HG03108 (cell line): ENCODE results near the gene DOCK4.

Experiments used
- ATAC-seq: cut with Tn5 transposase; IDR thresholded peaks from one replicate; pipeline ENCODE4 v1.9.1; 2021; ENCODE audit warnings: moderate library complexity; ENCODE audit not compliant: unreplicated experiment

Gene DOCK4

DNA sequence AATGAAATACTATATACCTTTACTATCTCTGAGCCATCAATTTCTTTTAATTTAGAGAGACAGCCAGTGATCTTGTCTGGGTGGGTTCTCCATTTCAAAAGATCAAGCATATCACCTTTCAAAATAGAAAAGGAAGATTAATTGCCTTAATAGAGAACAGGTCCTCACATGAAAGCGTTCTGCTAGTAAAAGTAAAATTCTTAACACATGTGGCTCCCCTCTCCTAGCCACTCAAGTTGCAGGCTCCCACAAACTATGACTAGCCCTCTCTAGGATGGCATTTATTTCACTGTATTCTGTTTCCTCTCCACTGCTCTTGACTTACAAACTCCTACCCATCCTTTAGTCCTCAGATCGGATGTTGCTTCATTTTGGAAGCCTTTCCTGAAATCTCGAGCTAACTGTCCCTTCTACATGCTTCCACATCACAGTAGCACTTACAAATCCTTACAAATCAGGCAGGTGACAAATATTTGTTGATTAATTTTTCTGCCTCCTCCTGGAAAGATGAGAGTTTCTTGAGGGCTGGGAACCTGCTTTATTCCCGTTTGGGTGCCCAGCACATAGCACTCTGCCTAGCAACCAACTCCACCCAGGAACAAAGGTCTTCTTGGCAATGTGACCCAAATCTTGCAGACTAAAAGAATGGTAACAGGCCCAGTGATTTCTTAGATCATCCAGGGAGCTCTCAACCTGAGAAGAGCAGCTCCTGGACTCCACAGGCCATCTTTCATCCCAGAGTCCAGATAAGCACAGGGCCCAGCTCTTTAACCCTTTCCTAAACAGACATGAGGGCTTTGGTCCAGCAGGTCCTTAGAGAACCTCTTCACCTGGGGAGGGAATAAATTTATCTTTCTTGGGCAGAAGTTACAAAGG, 333.5 kb downstream of the DOCK4 start:
- ATAC-seq: no peak

DNA sequence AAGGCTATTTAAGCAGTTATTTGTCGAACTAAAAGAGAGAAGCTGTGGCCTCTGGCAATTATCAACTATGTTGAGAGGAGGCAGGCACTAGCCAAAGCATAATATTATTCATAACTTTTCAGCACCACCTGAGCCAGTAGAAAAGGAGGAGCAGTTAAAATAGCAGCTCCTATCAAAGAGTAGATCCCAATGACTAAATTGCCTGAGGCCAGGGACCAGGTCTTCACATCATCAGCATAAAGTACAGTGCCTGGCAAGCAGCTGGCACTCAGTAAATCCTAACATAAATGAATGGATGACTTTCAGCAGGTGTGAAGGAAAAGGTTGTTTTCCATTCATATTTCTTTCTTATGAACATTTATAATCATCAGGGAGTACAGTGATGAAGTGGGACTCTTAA, 334.9 kb downstream of the DOCK4 start:
- no peak for ATAC-seq

DNA sequence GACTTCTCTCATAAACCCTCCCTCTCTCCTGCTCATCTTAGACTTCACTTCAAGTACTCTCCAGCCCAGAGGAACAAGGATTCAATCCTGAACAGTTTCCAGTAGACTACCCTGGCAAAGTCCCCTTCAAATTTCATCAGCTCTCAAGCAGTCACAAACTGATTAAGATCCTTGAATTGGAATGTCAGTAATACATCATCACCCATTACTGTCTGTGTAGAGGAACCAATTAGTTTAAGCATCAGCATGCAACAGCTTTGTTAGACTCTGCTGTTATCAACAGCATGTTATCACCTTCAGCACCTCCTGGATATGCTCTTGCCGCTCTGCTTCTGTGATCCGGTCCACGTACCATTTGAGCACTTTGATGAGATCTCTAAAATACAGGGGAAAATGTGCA, 336.9 kb downstream of the DOCK4 start:
- no peak for ATAC-seq

DNA sequence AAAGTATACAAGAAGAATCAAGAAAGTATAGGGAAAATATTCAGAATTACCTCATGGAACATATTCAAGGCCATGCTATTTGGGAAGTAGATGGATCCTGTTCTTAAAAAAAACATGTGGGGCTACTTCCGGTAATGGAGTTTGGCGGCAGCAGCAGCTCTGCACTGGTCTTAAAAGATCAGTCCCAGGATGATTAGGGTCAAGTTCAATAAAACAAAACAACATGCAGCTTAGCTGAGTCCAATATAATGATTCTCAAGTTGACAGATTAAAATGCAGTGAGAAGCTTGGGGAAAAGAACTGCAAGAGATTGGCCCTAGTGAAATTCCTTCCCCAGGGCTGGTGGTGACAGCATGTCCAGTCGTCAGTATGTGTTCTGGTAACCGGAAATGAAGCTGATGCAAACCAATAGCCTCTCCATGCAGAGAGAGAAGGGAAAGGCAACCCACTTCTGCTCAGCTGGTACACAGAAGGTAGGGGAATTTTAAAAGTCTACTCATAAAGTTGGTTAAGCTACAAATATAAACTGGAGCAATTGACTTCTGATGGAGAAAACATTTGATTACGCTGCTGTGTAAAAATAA, 338.8 kb downstream of the DOCK4 start:
- ATAC-seq: no peak

DNA sequence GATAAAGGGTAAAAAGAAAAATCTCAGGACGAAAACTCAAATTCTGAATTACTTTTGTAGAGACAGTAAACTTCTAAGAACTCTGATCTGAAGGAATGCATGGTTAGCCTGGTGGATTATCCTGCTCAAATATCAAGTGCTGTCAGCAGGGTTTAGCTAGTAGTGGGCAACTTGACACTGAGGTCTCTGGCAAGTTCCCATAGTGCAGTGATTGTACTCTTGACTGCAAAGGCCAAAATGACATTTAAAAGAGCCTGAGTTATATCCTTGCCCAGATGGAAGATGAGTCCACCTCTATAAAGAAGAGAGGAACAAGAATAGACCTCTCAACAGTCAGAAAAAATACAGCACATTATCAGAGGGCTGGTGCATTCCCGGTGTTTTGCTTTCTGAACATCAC, 339.4 kb downstream of the DOCK4 start:
- ATAC-seq: no peak

DNA sequence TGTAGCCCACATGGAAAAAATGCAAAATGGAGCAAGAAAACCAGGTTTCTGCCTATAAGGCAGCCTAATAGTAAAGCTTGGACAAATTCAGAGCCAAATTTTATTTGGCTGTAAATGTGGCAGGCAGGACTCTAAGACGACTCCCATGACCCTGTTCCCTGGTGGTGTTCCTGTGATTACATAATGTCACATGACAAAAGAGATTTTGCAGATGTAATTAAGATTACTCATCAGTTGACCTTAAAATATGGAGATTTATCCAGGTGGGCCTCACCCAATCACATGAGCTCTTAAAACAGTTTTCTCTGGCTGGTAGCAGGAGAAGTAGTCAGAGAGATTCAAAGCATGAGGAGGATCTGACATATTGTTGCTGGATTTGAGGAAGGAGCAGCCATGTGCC, 340.8 kb downstream of the DOCK4 start:
- no peak for ATAC-seq

DNA sequence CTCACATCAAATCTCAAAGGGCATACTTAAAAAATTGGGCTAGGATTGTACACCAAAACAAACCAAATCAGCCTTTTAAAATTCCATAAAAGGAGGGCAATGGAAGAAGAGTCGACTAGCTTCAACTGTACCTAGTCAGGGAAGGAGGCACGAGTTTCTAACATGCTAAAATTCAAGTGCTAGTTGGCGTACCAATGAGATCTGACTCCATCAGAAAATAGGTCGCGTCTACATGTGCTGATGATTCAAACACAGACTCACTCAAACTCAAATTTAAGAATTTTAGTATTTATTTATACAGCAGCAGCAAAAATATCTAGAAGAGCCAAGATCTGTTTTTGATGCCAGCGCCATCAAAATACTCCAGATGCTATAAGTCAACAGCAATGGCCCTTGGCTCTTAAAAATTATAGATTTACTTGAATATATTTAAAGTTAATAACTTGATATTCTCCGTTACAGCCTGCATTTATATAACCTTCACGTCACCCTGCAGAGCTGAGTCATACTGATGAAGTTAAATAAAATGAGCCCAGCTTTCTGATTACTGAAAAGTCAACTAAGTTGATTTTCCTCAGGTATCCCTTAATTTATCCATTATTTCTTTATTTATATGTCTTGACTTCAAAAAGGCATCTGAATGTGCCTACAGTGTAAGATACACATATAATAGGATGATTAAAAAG, 341.8 kb downstream of the DOCK4 start:
- ATAC-seq: no peak

DNA sequence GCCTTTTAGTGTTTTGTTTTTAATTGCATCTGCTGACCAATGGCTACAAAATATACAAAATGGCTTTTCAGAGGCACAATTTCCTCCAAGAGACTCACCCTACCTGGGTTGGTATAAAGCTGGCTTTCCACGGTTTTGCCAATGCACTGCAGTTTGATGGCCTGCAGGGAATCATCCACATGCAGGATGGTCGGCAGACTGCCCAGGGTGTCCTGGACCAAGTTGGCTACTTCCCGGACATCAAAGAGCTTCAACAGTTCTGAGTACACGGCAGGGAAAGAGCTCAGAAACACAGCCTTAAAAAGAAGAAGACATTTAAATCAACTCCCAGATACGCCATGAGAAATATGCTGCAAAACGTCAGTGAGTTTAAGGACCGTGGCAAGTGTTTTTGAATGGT, 342.9 kb downstream of the DOCK4 start:
- no peak for ATAC-seq

DNA sequence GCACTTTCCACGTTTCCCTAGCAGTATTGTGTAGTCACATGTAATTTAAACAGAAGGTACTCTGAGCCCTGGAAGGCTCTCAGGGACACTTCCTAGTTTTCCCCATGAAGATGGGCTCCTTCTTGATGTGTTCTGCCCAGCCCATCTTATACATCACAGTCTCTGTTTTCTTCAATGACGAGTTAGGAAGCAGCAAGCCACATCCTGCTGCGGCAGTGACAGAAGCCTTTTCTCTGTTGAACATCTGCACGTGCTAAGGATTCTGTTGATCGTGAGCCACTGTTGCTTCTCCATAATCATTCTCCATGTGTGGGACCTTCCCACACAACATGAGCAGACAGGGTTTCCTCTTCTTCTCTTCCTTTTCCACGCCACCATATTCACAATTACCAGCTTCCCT, 346.0 kb downstream of the DOCK4 start:
- ATAC-seq: no peak

DNA sequence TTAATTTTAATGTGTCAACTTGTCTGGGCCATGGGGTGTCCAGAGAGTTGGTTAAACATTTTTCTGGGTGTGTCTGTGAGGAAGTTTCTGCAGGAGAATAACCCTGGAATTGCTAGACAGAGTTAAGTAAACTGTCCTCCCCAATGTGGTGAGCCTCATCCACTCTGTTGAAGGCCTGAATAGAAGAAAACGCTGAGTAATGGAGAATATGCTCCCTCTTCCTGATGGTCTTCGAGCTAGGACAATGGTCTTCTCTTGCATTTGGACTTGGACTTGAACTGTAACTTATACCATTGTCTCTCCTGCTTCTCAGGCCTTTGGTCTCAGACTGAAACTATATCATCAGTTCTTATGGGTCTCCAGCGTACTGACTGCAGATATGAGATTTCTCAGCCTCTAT, 347.9 kb downstream of the DOCK4 start:
- ATAC-seq: no peak

DNA sequence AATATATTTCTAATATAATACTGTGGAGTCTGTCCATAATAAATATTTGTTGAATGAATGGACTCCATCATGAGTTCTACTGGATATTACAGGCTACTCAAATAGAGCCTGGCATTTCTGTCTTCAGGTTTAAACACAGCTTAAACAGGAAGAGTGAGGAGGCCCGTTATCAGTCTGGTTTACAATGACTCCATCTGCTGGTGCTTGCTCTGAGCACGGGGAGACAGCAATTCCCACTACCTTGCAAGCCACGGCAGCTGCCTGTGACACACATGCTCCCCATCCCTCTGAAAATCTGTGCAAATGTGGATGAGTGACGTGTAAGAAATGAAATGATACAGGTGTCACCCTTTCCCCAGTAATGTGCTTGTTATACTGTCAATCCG, 350.4 kb downstream of the DOCK4 start:
- no peak for ATAC-seq

DNA sequence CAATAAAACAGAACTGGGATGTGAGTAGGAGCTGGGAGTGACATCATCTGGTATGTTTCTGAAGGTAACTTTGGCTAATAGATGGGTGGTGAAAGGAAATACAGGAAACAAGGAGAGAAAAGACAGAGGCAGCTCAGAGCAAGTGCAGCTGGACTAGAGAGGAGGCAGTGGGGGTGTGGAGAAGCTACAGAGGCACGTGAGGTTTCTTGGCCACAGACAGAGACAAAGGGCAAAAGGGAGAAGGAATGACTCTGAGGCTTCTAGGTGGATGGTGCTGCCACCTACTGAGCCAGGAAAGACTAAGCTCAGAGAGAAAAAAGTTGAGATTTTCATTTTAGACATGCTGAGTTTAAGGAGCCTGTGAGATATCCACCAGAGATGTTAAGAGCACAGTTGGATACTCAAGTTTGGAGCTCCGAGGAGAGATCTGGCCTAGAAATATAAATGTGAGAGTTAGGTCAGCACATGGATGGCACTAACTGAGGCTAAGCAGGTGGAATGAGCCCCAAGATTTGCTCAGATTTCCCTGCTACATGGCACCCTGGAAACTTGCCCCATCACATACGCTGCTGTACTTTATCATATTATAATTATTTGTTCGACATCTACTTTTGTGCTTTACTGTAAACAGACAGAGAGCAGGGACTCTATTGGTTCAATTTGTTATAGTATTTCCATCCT, 350.9 kb downstream of the DOCK4 start:
- ATAC-seq: no peak

DNA sequence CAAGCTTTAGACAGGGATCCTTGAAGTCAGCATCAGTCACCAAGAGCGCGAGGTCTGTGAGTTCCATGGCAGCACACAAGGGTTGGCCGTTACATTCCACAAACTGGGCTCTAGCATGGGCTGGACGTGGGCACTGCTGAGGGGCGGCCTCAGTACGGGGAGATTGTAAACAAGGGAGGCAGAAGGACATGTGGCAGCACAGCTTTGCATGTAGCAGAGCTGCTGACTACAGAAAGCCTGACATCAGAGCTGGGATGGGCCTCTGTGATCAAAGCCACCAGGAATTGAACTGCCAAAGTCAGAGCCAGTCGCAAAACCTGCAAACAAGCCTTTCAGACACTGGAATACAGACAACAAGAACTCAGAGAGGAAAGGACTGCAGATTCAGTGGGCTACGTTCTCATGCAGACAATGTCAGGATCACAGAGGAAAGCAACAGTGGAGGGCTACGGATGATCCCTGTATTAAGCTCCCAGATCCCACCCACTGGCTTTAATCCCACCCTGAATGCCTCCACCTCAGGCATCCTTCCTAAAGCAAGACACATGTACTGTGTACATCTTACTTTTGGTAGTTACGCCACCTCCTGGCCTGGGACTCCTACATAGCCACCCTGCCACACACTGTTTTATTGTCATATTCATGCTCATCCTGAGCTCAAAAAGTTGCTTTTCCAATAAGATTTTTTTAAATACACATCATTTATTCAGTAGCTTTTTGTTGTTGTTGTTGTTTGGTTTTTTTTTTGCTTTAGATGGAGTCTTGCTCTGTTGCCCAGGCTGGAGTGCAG, 352.8 kb downstream of the DOCK4 start:
- no peak for ATAC-seq

DNA sequence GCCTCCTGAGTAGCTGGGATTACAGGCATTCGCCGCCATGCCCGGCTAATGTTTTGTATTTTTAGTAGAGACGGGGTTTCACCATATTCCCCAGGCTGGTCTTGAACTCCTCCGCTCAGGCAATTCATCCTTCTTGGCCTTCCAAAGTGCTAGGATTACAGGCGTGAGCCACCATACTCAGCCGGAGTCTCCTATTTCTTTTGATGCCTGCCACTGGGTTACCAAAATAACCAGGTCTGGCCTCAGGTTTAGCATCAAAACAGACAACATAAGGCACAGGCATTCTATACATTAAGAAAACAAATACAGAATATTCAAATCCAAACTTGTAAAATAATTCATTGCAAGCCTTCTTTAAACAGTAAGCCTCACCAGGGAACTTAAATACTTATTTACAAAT, 354.1 kb downstream of the DOCK4 start:
- ATAC-seq: no peak

DNA sequence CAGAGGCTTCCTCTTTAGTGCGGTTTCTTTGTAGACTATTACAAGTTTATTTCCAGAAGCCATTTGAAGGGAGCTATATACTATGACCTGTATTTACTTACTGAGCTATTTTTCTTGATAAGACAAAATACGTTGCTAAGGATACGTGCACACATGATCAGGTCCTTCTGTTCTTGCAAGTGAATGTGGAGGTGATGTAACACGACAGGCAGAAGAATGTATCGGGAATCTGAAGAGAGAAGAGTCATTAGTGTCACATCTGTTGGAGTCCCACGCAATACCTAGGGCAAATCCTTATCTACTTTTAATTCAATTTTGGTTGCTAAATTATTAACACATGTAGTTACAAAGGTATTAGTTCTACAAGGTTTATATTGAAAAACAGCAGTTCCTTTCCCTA, 359.3 kb downstream of the DOCK4 start:
- ATAC-seq: no peak

DNA sequence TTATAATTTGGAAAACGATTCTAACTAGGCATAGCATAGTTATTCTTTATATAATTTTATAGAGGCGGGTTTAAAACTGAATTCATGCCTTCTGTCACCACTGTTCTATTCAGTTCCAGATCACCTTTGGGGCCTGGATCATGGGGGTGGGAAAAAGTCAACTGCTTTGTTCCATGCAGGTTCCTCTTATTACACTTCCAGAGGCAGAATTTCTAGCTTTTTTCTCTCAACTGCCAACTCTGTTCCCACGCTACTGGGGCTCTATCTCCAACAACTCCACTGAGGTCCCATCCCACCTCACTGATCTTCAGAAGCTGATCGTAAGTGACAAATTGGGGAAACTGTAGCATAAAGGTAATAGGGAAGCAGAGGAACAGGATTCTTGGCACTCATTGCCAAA, 360.3 kb downstream of the DOCK4 start:
- ATAC-seq: no peak

DNA sequence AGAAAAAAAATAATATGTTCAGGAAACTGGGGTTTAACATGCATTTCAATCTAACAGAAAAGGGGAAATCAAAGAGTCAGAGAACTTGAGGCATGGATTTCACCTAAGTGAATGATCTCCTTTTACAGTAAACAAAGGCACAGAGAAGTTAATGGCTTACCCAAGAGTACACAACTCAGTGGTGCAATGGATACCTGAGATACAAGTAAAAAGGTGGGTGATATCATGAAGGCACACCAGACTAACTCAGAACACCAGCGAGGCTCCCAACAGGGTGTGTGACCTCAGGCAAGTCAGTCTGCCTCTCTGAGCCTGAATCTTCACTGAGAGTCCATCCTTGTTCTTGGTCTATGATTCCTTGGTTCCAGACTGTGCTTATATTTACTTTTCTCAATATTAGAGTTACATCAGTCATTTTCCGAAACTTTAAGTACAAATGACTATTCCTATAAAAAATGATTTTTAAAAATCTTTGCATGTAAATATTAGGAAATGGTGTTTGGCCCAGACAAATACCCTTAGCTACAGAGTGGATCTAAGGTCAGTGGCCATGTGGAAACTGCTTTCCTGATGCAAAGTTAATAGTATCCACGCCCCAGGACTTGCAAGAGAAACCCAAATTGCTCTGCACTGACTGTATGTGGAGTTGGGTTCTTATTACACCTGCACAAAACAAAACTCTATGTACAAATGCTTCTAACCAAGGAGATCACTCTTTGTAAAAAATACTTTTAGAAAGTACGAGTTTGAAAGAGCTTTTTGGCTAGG, 361.1 kb downstream of the DOCK4 start:
- no peak for ATAC-seq

DNA sequence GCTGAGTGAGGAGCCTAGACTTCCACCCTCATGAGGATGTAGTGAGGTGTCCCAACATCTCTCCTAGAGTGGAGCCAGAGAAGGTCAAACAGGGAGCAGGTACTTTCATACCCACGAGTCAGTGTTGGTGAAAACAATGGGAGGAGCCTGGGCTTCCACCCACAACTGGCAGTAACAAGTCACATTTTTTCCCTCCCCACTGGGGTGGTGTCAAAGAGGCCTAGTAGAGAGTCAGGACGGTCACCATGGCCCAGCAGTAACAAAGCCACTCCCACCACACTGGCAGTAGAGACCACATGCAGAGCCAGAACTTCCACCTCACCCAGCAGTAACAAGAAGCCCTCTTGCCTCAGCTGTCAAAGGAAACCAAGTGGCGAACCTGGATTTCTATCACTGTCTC, 363.7 kb downstream of the DOCK4 start:
- ATAC-seq: no peak

DNA sequence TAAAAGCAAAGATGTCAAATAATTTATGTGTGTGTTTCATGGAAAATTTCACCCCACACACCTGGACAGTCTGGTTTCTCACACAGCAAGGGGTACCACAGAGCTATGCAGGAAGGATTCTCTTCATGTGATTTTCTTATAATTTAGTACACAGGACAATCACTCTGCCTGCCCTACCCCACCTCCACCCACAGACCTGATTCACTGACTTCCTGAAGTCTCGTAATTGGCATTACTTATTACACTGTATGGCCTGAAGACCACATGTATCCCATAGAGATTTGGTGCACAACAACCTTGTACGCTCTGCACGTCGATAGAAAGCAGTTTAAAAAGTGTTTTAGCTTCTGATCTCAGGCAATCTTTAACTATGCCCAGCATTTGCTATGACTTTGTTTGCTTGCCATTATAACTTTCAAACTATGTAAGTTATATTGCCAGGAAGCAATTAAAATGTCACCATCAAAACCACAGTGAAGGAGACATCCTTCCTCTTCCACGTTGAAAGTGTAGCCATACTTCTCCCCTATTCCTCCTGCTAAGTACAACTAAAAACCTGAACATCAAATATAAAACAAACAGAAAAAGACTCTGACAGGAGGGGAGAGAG, 364.5 kb downstream of the DOCK4 start:
- no peak for ATAC-seq

DNA sequence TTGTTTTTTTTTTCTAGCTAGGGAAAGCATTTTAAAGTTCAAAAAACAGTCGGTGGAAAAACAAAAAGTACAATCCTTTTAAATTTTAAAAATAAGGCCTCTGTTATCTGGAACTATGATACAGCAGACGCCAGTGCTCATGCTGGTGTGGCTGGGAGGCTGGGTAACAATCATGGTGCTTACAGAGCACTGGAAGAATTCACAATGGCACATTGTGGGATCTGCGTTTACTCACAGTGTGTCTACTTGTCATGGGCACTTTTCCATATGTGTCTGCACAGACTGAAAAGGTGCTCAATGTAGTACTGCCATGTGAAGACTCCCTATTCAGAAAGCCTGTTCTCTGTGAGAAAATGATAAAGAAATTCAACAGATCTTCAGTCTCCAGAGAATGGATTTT, 365.7 kb downstream of the DOCK4 start:
- ATAC-seq: no peak
